Measurements from ENCODE around the gene ALG5.

DNA sequence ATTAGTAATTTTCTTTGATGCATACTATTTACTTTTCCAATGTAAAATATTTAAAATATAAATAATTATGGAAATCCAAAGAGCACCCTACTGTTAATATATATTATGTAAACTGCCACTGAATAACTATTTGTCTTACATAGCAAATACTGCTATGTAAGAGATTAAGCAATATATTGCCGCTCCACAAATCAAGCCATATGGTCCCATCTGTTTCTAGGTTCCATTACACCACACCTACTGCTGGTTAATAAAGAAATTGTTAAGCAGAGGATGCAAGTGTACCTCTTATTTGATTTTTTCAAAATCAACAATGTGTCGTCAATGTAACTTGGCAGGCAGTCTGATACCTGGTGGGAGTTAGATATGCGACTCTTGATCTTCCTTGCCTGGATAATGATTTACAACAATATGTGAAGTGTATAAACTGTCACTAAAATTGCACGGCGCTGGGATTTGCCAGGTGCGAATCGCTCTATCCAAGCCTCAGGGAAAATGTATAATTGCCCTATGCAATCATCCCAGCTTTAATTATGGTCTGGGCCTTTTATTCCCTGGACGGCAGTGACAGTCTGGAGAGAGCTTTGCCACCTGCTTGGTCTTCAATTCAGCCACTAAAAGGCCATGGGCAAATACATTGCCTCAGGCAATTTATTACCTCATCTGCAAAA, 95.1 kb downstream of the ALG5 start:
- TF ChIP-seq, protein P1, sequence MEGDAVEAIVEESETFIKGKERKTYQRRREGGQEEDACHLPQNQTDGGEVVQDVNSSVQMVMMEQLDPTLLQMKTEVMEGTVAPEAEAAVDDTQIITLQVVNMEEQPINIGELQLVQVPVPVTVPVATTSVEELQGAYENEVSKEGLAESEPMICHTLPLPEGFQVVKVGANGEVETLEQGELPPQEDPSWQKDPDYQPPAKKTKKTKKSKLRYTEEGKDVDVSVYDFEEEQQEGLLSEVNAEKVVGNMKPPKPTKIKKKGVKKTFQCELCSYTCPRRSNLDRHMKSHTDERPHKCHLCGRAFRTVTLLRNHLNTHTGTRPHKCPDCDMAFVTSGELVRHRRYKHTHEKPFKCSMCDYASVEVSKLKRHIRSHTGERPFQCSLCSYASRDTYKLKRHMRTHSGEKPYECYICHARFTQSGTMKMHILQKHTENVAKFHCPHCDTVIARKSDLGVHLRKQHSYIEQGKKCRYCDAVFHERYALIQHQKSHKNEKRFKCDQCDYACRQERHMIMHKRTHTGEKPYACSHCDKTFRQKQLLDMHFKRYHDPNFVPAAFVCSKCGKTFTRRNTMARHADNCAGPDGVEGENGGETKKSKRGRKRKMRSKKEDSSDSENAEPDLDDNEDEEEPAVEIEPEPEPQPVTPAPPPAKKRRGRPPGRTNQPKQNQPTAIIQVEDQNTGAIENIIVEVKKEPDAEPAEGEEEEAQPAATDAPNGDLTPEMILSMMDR (IDR thresholded peaks at IDR 0.05): no peak
- no peak for TF ChIP-seq POLR2A (IDR thresholded peaks at IDR 0.05)
